HS-27A (cell line): ENCODE results near the gene OGDHL.

ENCODE experiments used
- DNase-seq: peaks from one replicate; pipeline ENCODE4 v3.0.0-alpha.2; 2012; ENCODE audit warnings: low read depth, missing footprints

Gene OGDHL

DNA sequence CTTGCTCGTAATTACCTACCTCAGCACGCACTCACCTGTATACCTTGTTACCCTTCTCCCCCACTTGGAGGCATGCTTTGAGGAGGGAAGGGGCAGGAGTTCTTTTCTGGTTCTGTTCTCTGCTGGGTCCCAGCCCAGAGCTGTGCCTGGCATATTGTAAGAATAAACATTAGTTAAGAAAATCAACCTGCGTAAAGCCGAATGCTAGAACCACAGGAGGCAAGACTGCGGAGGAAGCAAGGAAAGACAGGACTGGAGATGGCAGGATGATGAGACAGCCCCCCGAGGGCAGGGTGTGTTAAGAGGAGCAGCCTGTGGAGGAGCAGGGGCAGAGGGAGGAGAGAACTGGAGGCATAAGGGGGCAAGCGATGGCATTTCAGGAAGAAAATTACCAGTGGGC lies 73.2 kb downstream of the OGDHL start:
- DNase-seq, result no peak

GRCh38 chr10:49688261-49688846 lies 73.8 kb downstream of the OGDHL start:
- DNase-seq, result no peak

DNA sequence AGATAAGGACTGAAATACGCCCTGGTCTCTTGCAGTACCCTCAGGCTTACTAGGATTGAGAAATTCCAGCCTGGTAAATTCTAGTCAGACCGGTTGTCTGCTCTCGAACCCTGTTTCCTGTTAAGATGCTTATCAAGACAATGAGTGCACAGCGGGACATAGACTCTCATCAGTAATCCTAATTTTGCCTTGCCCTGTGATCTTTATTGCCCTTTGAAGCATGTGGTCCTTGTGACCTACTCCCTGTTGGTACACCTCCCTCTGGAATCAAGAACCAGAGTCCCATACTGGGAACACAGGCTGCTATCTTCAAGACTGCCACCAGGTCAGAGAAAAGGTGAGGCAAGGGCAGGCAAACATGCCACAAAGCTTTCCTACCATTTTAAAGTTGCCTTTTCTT lies 75.5 kb downstream of the OGDHL start:
- DNase-seq, result no peak
